Measurements from ENCODE around the gene SLC9A9. TPM values are rescaled to one million over a fixed set of nuclear protein-coding genes. Genes with fewer than 3 reads are reported as not detected.

SLC9A9 gene
- total and polyA plus RNA-seq, 4 donors: 3.3 to 15.0 (median 6.1) TPM

- Histone ChIP-seq H3K27ac (ENCODE audit: low read depth in 1 of 2, low read length in 2 of 2) (no peak overlapping the region), H3K9ac (ENCODE audit: low read depth in 1 of 2, low read length in 2 of 2) (no peak overlapping the region), H3K4me3 (ENCODE audit: low read depth in 1 of 3, low read length in 3 of 3) (no peak overlapping the region), H3K36me3 (ENCODE audit: control insufficient read depth in 4 of 4, insufficient read depth in 3 of 4, low read depth in 1 of 4, low read length in 3 of 4) (no peaks in the 10 kb centered on the region), H3K4me1 (ENCODE audit: control insufficient read depth in 4 of 4, insufficient read depth in 4 of 4, low read length in 3 of 4) (no peaks in the 10 kb centered on the region), H3K9me3 (ENCODE audit: control insufficient read depth in 4 of 4, low read length in 3 of 4) (no peaks in the 10 kb centered on the region), H3K27me3 (ENCODE audit: control insufficient read depth in 4 of 4, insufficient read depth in 4 of 4, low read length in 3 of 4) (no peaks in the 10 kb centered on the region)
- no peak for DNase-seq (ENCODE audit: low spot score)
- no peak for TF ChIP-seq RAD21 (IDR thresholded peaks at IDR 0.05)
- TF ChIP-seq, protein P1, sequence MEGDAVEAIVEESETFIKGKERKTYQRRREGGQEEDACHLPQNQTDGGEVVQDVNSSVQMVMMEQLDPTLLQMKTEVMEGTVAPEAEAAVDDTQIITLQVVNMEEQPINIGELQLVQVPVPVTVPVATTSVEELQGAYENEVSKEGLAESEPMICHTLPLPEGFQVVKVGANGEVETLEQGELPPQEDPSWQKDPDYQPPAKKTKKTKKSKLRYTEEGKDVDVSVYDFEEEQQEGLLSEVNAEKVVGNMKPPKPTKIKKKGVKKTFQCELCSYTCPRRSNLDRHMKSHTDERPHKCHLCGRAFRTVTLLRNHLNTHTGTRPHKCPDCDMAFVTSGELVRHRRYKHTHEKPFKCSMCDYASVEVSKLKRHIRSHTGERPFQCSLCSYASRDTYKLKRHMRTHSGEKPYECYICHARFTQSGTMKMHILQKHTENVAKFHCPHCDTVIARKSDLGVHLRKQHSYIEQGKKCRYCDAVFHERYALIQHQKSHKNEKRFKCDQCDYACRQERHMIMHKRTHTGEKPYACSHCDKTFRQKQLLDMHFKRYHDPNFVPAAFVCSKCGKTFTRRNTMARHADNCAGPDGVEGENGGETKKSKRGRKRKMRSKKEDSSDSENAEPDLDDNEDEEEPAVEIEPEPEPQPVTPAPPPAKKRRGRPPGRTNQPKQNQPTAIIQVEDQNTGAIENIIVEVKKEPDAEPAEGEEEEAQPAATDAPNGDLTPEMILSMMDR (IDR thresholded peaks at IDR 0.05; ENCODE audit: low read depth, low read length, missing input control): no peak
- no peak for TF ChIP-seq YY1 (IDR thresholded peaks at IDR 0.05)
- no peak for TF ChIP-seq ZBTB33 (IDR thresholded peaks at IDR 0.05)
- TF ChIP-seq EGR1 (IDR thresholded peaks at IDR 0.05; ENCODE audit: low read depth in 2 of 2): no peak
- no peak for TF ChIP-seq TAF1 (conservative IDR thresholded peaks at IDR 0.05)
- TF ChIP-seq RXRA (IDR thresholded peaks at IDR 0.05): no peak
- 80% methylated on average over 2 of the region's 2 CpGs for WGBS
Observed at GRCh38 chr3:143261848-143262247, 586.4 kb downstream of the SLC9A9 start.

DNA sequence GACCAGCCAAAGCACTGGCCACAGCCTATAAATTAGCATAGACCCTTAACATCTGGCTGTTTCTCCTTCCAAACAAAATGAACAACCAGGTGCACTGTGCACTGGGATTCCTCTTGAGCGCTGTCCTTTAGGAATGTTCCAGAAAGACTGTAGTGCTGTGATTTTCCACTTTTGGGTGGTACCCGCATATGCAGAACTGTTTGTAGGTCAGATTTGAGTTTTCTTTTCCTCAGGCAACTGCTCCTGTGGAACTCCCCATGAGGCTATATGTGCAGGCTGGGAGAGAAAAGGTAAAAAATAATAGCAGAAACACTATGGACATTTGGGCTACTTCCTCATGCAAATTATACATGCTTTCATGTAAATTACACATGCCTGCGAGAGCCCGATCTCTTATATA lies 589.6 kb downstream of the SLC9A9 start:
- 98% methylated on average over 4 of the region's 4 CpGs for WGBS
- Histone ChIP-seq H3K4me3 (ENCODE audit: low read depth in 1 of 3, low read length in 3 of 3) (no peak overlapping the region), H3K4me1 (ENCODE audit: control insufficient read depth in 4 of 4, insufficient read depth in 4 of 4, low read length in 3 of 4) (no peaks in the 10 kb centered on the region), H3K9me3 (ENCODE audit: control insufficient read depth in 4 of 4, low read length in 3 of 4) (no peaks in the 10 kb centered on the region), H3K27me3 (ENCODE audit: control insufficient read depth in 4 of 4, insufficient read depth in 4 of 4, low read length in 3 of 4) (no peaks in the 10 kb centered on the region), H3K9ac (ENCODE audit: low read depth in 1 of 2, low read length in 2 of 2) (no peak overlapping the region), H3K36me3 (ENCODE audit: control insufficient read depth in 4 of 4, insufficient read depth in 3 of 4, low read depth in 1 of 4, low read length in 3 of 4) (no peaks in the 10 kb centered on the region), H3K27ac (ENCODE audit: low read depth in 1 of 2, low read length in 2 of 2) (no peak overlapping the region)
- DNase-seq (ENCODE audit: low spot score): no peak
- no peak for TF ChIP-seq HNF4A (conservative IDR thresholded peaks at IDR 0.05)
- no peak for TF ChIP-seq TAF1 (conservative IDR thresholded peaks at IDR 0.05)
- no peak for TF ChIP-seq ZBTB33 (IDR thresholded peaks at IDR 0.05)
- TF ChIP-seq RAD21 (IDR thresholded peaks at IDR 0.05): no peak
- TF ChIP-seq, protein P1 (IDR thresholded peaks at IDR 0.05; ENCODE audit: low read depth, low read length, missing input control): no peak
- no peak for TF ChIP-seq RXRA (IDR thresholded peaks at IDR 0.05)
- TF ChIP-seq EGR1 (IDR thresholded peaks at IDR 0.05; ENCODE audit: low read depth in 2 of 2): no peak
- no peak for TF ChIP-seq ATF3 (IDR thresholded peaks at IDR 0.05)
- no peak for TF ChIP-seq GABPA (IDR thresholded peaks at IDR 0.05 in 1 of 2, conservative IDR thresholded peaks at IDR 0.05 in 1 of 2)
- TF ChIP-seq FOXA1 (IDR thresholded peaks at IDR 0.05): no peak
- TF ChIP-seq NR2F2 (IDR thresholded peaks at IDR 0.05): no peak
- no peak for TF ChIP-seq SP1 (IDR thresholded peaks at IDR 0.05)
- TF ChIP-seq FOXA2 (IDR thresholded peaks at IDR 0.05): no peak
- no peak for TF ChIP-seq JUND (IDR thresholded peaks at IDR 0.05)
- no peak for TF ChIP-seq MAX (IDR thresholded peaks at IDR 0.05)
- no peak for TF ChIP-seq REST (IDR thresholded peaks at IDR 0.05)
- TF ChIP-seq HNF4G (IDR thresholded peaks at IDR 0.05): no peak
- no peak for TF ChIP-seq YY1 (IDR thresholded peaks at IDR 0.05)
